Right ventricle myocardium superior (tissue), 1 donor: ENCODE measurements around the gene SVBP. TPM values are rescaled to one million over a fixed set of nuclear protein-coding genes. Genes with fewer than 3 reads are reported as not detected.

Source experiments
- ATAC-seq: fragments of 200-7000 bp; cut with Tn5 transposase; one replicate; pipeline ENCODE4 v1.9.1; 2020; ENCODE audit warnings: mild to moderate bottlenecking; ENCODE audit not compliant: poor library complexity
- DNase-seq: peaks from one replicate; pipeline ENCODE4 v3.0.0-alpha.2; 2020
- intact Hi-C: fragments of 100-400 bp; cut with DNase I; formaldehyde crosslinking; loops from one replicate; pipeline ENCODE4 v1.11.2; 2022
- total RNA-seq: library from RNA; stranded (reverse); fragmentation: NEBNext Ultra II Directional; extraction: Animal tissue kit (Norgen Biotek cat#: 25700); gene quantifications from one replicate; pipeline ENCODE4 v1.2.1, GENCODE V29; 2021
- donor health status: DM: no; HTN: yes; CAD: no; lungs with severe emphysema.

SVBP gene
- total RNA-seq, 1 donor from 2014 or later, result 9.6 TPM

DNA sequence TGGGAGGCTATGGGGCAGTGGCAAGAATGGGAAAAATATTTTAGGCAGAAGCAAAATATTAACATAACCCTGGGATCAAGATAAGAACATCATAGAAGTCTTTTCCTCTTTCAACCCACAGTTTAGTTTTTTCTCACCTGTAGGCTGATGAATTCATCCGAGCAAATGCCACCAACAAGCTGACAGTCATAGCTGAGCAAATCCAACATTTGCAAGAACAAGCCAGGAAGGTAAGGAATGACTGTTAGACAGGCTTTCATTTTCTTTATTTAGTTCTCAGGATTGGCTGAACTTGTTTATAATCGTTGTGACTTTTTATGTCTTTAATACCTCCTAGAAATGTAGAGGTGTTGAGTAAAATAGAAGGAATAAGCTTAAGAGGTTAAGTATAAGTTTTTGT lies 43.8 kb downstream of the SVBP start:
- ATAC-seq, result no peak
- intact Hi-C loops, result no loop called here

DNA sequence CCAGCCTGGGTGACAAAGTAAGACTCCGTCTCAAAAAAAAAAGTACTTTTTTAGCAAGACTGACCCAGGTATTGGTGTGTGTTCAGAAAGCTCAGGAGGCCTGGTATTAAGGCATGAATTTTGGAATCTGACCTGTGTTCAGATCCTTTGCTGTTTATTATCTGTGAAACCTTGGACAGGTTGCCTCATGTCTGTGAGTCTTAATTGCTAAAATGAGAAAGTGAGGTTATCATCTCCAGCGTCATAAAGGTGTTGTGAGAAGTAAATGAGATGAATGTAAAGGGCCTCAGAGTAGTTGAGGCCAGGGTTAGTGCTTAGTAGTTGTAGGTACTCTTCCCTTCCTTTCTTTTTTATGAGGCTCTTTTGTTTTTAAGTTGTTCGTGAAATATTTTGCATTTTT lies 47.4 kb downstream of the SVBP start:
- no peak for DNase-seq
- intact Hi-C loops, result no loop called here
- ATAC-seq, result no peak

More for the DNA sequence above, 43.8 kb downstream of the SVBP start:
- DNase-seq, result no peak

DNA sequence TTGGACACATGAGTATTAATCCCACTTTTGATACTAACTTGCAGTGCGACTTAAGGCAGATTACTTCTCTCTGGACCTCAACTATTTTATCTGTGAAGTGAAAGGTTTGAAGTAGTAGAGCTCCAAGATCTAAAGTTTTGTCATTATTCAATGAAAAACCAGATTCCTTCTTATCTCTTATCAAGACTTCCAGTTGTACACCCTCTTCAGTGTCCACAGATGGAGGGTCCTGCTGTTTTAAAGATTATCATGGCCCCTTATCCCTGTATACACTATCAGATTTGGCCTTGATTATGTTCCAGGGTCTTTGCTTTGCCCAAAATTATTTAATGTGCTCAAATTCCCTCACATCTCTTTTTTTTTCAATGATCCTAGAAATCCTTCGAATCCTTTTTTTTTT lies 49.0 kb downstream of the SVBP start:
- ATAC-seq (no peak), DNase-seq (no peak)
- intact Hi-C loops, result no loop called here

DNA sequence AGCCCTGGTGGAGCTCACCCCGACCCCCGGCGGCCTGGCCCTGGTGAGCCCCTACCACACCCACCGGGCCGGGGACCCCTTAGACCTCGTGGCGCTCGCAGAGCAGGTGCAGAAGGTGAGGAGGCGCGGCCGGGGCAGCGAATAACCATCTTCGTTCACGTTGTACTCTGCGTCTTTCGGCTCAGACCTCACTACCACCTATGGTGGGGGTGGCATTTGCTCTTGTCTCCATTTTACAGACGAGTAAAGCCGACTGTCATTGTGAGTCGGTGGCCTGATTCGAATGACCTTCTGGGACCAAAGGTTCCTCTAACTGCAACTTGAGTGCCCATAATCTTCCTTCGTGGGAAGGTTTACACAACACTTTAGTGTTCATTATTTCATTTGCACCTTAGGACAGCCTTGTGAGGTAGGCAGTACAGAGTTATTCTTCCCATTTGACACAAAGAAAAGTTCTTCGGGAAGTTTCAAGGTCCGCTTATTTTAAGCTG lies 49.6 kb downstream of the SVBP start:
- peak; percentile 35 for ATAC-seq

DNA sequence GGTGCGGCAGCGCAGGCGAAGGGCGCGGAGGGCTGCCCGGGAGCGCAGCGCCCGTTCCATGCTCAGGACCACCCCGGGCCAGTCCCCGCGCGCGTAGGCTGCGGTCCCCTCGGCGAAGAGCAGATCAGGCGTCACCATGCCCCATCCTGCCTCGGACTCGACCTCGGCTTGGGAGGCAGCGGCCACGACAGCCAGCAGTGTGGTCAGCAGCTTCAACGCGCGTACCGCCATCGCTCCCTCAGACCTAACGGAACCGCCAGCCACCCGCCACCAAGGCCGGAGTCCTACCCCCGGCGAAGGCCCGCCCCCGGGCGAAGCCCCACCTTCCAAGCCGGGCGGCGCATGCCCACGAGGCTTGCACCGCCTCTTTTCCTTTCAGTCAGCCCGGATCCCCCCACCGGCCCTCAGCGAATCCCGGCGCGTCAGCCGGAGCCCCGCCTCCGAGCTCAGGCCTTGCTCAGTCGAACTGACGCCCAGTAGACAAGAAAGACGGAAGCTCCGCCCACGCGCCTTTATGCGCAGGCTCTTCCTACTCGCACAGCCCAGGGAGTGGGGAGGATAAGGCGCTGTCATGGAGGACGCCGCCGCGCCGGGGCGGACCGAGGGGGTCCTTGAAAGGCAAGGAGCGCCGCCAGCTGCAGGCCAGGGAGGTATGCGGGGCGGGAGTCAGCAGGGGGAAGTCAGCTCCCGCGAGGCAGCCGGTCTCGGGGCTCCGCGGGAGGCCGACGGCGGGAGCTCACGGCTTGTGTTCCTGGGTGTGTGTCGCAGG lies 50.3 kb downstream of the SVBP start, which contains the start of the genes C1orf50 and P3H1:
Gene C1orf50 (plus strand): TSS at position 509 of the 769 bp plus-strand sequence. CDS start 63 bp downstream, at position 572.
Gene P3H1 (minus strand): TSS at position 288 of the 769 bp plus-strand sequence. CDS start 57 bp downstream, at position 231.
- DNase-seq, result peak; percentile 100
- intact Hi-C loops, result no loop called here
- ATAC-seq, result peak; percentile 96

More for the DNA sequence above, 49.6 kb downstream of the SVBP start:
- DNase-seq, result no peak
- intact Hi-C loops, result no loop called here

DNA sequence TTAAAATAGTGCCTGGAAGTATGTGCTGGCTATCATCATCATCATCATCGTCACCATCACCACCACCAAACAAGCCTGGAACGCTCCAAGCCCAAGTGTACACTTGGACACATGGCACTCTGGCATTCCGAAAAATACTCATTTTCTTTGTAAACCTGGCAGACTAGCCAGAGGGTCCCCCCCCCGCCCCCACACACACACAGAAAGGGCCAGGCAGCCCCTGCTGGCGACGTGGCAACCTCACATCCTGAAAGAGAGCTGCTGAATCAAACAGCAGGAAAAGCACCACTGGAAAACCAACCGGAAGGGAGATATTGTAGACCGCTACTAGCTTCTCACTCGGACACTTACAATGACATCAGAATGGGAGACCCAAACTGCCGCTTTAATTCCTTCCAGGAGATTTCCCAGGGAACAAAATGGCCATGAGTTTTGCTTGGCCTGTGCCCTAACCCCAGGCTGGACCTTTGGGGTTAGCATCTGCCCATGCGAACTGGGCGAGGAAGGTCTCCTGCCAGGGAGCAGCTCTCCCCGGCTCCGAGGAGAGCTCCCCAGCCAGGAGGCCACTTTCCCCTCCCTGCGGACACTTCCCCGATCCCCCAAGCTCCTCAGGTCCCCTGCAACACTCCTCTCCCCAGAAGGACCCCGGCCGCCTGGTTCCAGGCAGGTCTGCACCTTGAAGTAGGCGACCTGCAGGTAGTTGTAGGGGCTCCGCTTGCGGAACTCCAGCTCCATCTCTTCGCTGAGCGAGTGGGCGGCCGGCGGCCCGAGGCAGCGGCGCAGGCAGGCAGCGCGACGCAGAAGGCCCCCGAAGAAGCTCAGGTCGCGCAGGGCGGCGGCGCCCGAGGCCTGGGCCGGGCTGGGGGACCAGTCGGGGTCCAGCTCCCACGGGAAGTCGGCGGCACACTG lies 51.1 kb downstream of the SVBP start:
- peak; percentile 64 for DNase-seq
- intact Hi-C loops, result no loop called here

DNA sequence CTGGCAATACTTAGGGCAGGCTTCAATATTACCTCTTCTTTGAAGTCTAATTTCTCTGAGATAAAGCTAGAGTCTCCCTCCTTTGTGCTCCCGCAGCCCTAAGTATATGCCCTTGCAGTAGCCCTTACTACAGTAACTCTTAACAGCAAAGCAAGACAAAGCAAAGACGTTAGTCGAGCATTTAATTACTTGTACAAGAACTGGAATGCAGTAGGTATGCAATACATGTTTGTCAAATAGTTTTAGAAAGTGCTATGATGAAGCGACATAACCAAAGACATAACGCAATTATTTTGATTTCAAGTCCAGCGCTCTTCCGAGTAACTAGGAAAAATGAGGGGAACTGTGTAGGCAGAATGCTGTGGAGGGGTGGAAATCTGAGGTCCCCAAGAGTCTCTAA lies 51.9 kb downstream of the SVBP start:
- DNase-seq (no peak), ATAC-seq (no peak)
- intact Hi-C loops, result no loop called here

More for the DNA sequence above, 51.1 kb downstream of the SVBP start:
- ATAC-seq, result peak; percentile 22

DNA sequence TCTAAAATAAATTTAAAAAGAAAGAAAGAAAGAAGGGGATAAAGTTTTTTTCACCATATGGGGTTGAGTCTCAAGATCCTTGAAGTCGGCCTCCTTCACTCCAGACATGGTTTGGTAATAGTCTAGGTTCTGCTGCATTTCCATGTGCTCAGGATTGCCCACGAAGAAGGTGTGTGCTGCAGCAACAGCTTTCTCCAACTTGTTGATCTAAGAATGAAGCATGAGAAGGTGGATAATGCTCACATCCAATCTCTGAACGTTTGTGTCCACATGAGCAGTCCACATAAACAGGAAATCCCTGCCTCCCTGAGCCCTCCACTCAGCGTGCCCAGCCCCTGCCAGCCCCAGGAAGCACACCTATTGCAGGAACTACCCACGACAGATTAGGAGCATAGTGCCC lies 54.9 kb downstream of the SVBP start:
- DNase-seq, result no peak
- no peak for ATAC-seq
- intact Hi-C loops, result no loop called here

DNA sequence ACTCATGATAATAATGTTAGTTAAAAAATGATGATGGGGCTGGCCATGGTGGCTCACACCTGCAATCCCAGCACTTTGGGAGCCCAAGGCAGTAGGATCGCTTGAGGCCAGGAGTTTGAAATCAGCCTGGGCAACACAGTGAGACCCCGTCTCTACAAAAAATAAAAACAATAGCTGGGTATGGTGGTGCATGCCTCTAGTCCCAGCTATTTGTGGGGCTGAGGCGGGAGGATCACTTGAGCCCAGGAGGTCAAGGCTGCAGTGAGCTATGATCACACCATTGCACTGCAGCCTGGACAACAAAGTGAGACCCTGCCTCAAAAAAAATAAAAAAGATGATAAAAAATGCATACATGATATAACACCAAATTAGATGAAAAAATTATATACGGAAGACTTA lies 55.6 kb downstream of the SVBP start:
- ATAC-seq (no peak), DNase-seq (no peak)
- intact Hi-C loops, result no loop called here

DNA sequence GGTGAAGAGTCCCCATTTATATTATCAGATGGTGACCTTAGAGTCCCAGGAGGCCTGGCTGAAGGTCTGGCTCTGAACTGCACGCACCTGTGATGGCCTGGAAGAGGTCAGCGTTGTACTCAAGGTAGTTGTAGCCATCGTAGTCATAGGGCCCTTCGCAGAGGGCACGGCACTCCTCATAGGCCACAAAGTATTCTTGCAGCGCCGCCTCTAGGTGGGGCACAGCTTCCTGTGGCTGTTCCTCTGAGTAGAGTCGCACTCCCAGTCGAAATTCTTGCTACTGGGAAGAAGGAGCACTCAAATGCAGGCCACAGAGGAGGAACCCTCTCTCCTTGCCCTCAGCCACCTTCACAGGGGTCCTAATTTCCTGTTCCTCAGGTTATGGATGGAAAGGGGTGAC lies 58.1 kb downstream of the SVBP start:
- intact Hi-C loops, result no loop called here
- no peak for ATAC-seq
- DNase-seq, result no peak

DNA sequence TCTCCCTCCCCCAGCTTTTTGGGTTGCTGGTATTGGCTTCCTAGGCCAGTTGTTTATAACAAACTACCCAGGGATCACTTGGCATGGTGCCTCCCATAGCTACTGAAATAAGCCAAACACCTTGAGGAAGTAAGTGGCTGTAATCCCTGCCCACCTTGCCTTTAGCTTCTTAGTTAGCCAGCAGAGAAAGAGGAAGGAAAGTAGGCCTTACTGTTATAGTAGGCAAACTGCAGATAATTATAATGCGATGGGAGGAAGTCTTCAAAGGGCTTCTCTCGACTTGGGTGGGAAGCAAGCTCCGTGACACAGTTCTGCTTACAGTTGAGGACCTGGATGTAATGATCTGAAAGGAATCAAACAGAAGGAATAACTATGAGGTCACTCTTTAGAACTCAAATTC lies 58.6 kb downstream of the SVBP start:
- DNase-seq (no peak), ATAC-seq (no peak)
- intact Hi-C loops, result no loop called here

DNA sequence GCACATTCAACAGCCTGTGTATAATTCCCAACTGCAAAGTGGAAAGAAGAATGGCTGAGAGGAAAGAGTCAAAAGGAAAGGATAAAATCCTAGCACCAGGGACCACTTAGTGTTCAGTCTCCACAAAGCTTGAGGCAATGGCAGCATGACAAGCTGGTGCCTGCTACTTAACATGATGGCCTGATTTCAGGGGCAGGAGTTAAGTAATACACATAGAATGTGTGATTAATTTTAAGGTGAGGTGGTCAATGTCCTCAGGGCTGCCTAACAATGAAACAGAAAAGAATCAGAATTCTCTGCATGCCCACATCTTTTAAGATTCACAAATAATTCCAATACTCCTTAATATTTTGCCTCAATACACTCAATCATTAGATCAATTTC lies 59.3 kb downstream of the SVBP start:
- ATAC-seq, result no peak
- intact Hi-C loops, result no loop called here
- DNase-seq, result no peak

Other genes with a start within 250 kb of the SVBP start
- gene PPIH, start 159.0 kb downstream of the SVBP start, total RNA-seq, result 17.6 TPM
- 800 TPM for gene YBX1, start 135.0 kb downstream of the SVBP start, total RNA-seq
- not detected for gene CLDN19, start 77.2 kb downstream of the SVBP start, total RNA-seq
- gene P3H1, start 50.4 kb downstream of the SVBP start, total RNA-seq, result 6.7 TPM
- gene C1orf50, start 50.1 kb downstream of the SVBP start, total RNA-seq, result 7.6 TPM
- not detected for gene TMEM269, start 32.4 kb downstream of the SVBP start, total RNA-seq
- 3.6 TPM for gene ERMAP, start 275 bp downstream of the SVBP start, total RNA-seq
- 8.5 TPM for gene ZNF691, start 29.2 kb upstream of the SVBP start, total RNA-seq
- gene SLC2A1, start 141.5 kb upstream of the SVBP start, total RNA-seq, result 41.2 TPM